GM19455 (cell line): ENCODE data around the gene HMGN4.
"Not testable (repeated sequence)": the region's sequence is repeated elsewhere in the genome, so short reads cannot be mapped to it uniquely, and the experiment has no call there.

Experiments used
- ATAC-seq: cut with Tn5 transposase; IDR thresholded peaks from one replicate; pipeline ENCODE4 v1.9.1; 2021; ENCODE audit not compliant: unreplicated experiment

The HMGN4 gene

GRCh38 chr6:26537846-26538571, at the start of gene HMGN4:
TSS of gene HMGN4 (plus strand) at chr6:26538366. CDS start at chr6:26545207, 6,841 bp downstream.
- peak; percentile 64 for ATAC-seq

- no peak for ATAC-seq
Measured at GRCh38 chr6:26489996-26490964, 47.9 kb upstream of the HMGN4 start.

- no peak for ATAC-seq
Measured at GRCh38 chr6:26491604-26492003, 46.6 kb upstream of the HMGN4 start.

GRCh38 chr6:26493258-26493657, 44.9 kb upstream of the HMGN4 start:
- ATAC-seq: no peak

- ATAC-seq: no peak
Measured at GRCh38 chr6:26494117-26494516, 44.0 kb upstream of the HMGN4 start.

- ATAC-seq: no peak
Measured at GRCh38 chr6:26495281-26495680, 42.9 kb upstream of the HMGN4 start.

GRCh38 chr6:26497610-26498009, 40.6 kb upstream of the HMGN4 start:
- no peak for ATAC-seq

GRCh38 chr6:26500102-26500501, 38.1 kb upstream of the HMGN4 start, which contains the start of gene BTN1A1:
TSS of gene BTN1A1 (plus strand) at chr6:26500303. CDS start at chr6:26501287, 984 bp downstream.
- no peak for ATAC-seq

- ATAC-seq: no peak
Measured at GRCh38 chr6:26501482-26501986, 36.6 kb upstream of the HMGN4 start.

- no peak for ATAC-seq
Measured at GRCh38 chr6:26502165-26502564, 36.0 kb upstream of the HMGN4 start.

- ATAC-seq: no peak
Measured at GRCh38 chr6:26502626-26503025, 35.5 kb upstream of the HMGN4 start.

- no peak for ATAC-seq
Measured at GRCh38 chr6:26507658-26508057, 30.5 kb upstream of the HMGN4 start.

- not testable (repeated sequence) for ATAC-seq
Measured at GRCh38 chr6:26511033-26511432, 27.1 kb upstream of the HMGN4 start.

GRCh38 chr6:26514984-26515383, 23.2 kb upstream of the HMGN4 start:
- ATAC-seq: no peak

- ATAC-seq: no peak
Measured at GRCh38 chr6:26516481-26517427, 21.4 kb upstream of the HMGN4 start.

- no peak for ATAC-seq
Measured at GRCh38 chr6:26519359-26519758, 18.8 kb upstream of the HMGN4 start.

GRCh38 chr6:26520237-26520849, 17.8 kb upstream of the HMGN4 start:
- ATAC-seq: peak; percentile 41

- ATAC-seq: peak; percentile 39
Measured at GRCh38 chr6:26520850-26521599, 17.1 kb upstream of the HMGN4 start.
